Smooth muscle cell (in vitro differentiated cells): Measurements from ENCODE around the gene SEC14L1. TPM values are rescaled to one million over a fixed set of nuclear protein-coding genes. Genes with fewer than 3 reads are reported as not detected.
A peak's percentile ranks its signal among the peaks of the same experiment; 100 is the strongest.

Experiments used
- DNase-seq: peaks from one replicate; lab custom pipeline; 2025; ENCODE audit not compliant: unreplicated experiment; lab: John Stamatoyannopoulos, UW
- H2AFZ ChIP-seq: fragments of 200-600 bp; sonication (generic); 2 replicates; pipeline ENCODE4 v1.6.0; 2016; ENCODE audit warnings: antibody characterized with exemption, low read depth, mild to moderate bottlenecking
- H3F3A ChIP-seq: fragments of 200-600 bp; sonication (generic); 2 replicates; pipeline ENCODE4 v1.6.0; 2017; ENCODE audit warnings: antibody characterized with exemption, low read depth
- H3K27ac ChIP-seq: fragments of 200-600 bp; sonication (generic); 2 replicates; pipeline ENCODE4 v1.5.1; 2016; ENCODE audit warnings: low read depth, mild to moderate bottlenecking
- H3K27me3 ChIP-seq: fragments of 200-600 bp; sonication (generic); 2 replicates; pipeline ENCODE4 v1.6.1; 2016; ENCODE audit warnings: low read depth, mild to moderate bottlenecking
- H3K36me3 ChIP-seq: fragments of 200-600 bp; sonication (generic); 2 replicates; pipeline ENCODE4 v1.5.1; 2016; ENCODE audit warnings: low read depth
- H3K4me1 ChIP-seq: fragments of 200-600 bp; sonication (generic); 2 replicates; pipeline ENCODE4 v1.5.1; 2016; ENCODE audit warnings: low read depth
- H3K4me2 ChIP-seq: fragments of 200-600 bp; sonication (generic); 2 replicates; pipeline ENCODE4 v1.6.0; 2016; ENCODE audit warnings: mild to moderate bottlenecking
- H3K4me3 ChIP-seq: fragments of 200-600 bp; sonication (generic); 2 replicates; pipeline ENCODE4 v1.5.1; 2016; ENCODE audit warnings: mild to moderate bottlenecking
- H3K79me2 ChIP-seq: fragments of 200-600 bp; sonication (generic); 2 replicates; pipeline ENCODE4 v1.6.0; 2016; ENCODE audit warnings: low read depth, mild to moderate bottlenecking
- H3K9ac ChIP-seq: fragments of 200-600 bp; sonication (generic); 2 replicates; pipeline ENCODE4 v1.6.0; 2016; ENCODE audit warnings: low read depth
- H3K9me3 ChIP-seq: fragments of 200-600 bp; sonication (generic); replicated peaks from 2 replicates; pipeline ENCODE4 v1.5.1; 2016; ENCODE audit warnings: low read depth
- H4K20me1 ChIP-seq: fragments of 200-600 bp; sonication (generic); 2 replicates; pipeline ENCODE4 v1.6.0; 2016; ENCODE audit warnings: low read depth
- WGBS: methylation state at CpG from one replicate; pipeline ENCODE4 v1.1.7; 2016; ENCODE audit warnings: low lambda C conversion rate; 5-methylcytosine and 5-hydroxymethylcytosine counted together
- polyA plus RNA-seq: library from polyadenylated mRNA; unstranded; fragments of >200 nt; fragmentation: Nextera tagmentation; extraction: Ambion mirVana; gene quantifications from 2 replicates; pipeline ENCODE4 v1.2.1, GENCODE V29; 2016
- total RNA-seq: library from RNA; depleted of rRNA; stranded (reverse); fragments of >200 nt; gene quantifications from 2 replicates; pipeline ENCODE4 v1.2.3, GENCODE V29; 2014
- TF ChIP-seq, protein P1 (sequence below): fragments of 200-600 bp; sonication (generic); IDR thresholded peaks from 2 replicates; pipeline ENCODE4 v1.5.1; 2017; ENCODE audit warnings: borderline replicate concordance, mild to moderate bottlenecking, antibody characterized with exemption; ENCODE audit not compliant: insufficient read depth, poor library complexity, severe bottlenecking

SEC14L1 gene
- total and polyA plus RNA-seq, 2 experiments from 2014 or later: 25.1 to 25.8 TPM

GRCh38 chr17:77117415-77117814 lies 23.4 kb upstream of the SEC14L1 start:
- Histone ChIP-seq H3K4me2 (no peak overlapping the region), H3F3A (peaks cover 7% of the 10 kb centered on the region), H3K27ac (no peak overlapping the region), H4K20me1 (no peaks in the 10 kb centered on the region), H3K9ac (no peak overlapping the region), H3K4me1 (peaks cover 4% of the 10 kb centered on the region), H3K27me3 (no peaks in the 10 kb centered on the region), H3K36me3 (no peaks in the 10 kb centered on the region), H3K4me3 (no peak overlapping the region), H3K79me2 (no peaks in the 10 kb centered on the region), H3K9me3 (no peaks in the 10 kb centered on the region), H2AFZ (no peak overlapping the region)
- WGBS: 98% methylated on average over 4 of the region's 4 CpGs
- DNase-seq: no peak
- TF ChIP-seq, protein P1, sequence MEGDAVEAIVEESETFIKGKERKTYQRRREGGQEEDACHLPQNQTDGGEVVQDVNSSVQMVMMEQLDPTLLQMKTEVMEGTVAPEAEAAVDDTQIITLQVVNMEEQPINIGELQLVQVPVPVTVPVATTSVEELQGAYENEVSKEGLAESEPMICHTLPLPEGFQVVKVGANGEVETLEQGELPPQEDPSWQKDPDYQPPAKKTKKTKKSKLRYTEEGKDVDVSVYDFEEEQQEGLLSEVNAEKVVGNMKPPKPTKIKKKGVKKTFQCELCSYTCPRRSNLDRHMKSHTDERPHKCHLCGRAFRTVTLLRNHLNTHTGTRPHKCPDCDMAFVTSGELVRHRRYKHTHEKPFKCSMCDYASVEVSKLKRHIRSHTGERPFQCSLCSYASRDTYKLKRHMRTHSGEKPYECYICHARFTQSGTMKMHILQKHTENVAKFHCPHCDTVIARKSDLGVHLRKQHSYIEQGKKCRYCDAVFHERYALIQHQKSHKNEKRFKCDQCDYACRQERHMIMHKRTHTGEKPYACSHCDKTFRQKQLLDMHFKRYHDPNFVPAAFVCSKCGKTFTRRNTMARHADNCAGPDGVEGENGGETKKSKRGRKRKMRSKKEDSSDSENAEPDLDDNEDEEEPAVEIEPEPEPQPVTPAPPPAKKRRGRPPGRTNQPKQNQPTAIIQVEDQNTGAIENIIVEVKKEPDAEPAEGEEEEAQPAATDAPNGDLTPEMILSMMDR: no peak

GRCh38 chr17:77118251-77118928 lies 22.4 kb upstream of the SEC14L1 start:
- H3K9ac ChIP-seq: no peak overlapping the region
- no peak overlapping the region for H2AFZ ChIP-seq
- peak overlapping the region; percentile 4 for H3K4me2 ChIP-seq
- peak overlapping the region; percentile 17 for H3K27ac ChIP-seq
- no peaks in the 10 kb centered on the region for H3K79me2 ChIP-seq
- H3K9me3 ChIP-seq: no peaks in the 10 kb centered on the region
- no peaks in the 10 kb centered on the region for H4K20me1 ChIP-seq
- TF ChIP-seq, protein P1: no peak
- H3K4me1 ChIP-seq: peaks cover 4% of the 10 kb centered on the region
- H3K4me3 ChIP-seq: no peak overlapping the region
- H3K27me3 ChIP-seq: no peaks in the 10 kb centered on the region
- no peaks in the 10 kb centered on the region for H3K36me3 ChIP-seq
- DNase-seq: no peak
- 67% methylated on average over 18 of the region's 18 CpGs for WGBS
- H3F3A ChIP-seq: peaks cover 10% of the 10 kb centered on the region

GRCh38 chr17:77119668-77120301 lies 21.0 kb upstream of the SEC14L1 start:
- TF ChIP-seq, protein P1: no peak
- no peaks in the 10 kb centered on the region for H4K20me1 ChIP-seq
- 85% methylated on average over 10 of the region's 10 CpGs for WGBS

More at GRCh38 chr17:77119668-77120301, 21.0 kb upstream of the SEC14L1 start:
- DNase-seq: no peak
- H3F3A ChIP-seq: peaks cover 10% of the 10 kb centered on the region
- H3K4me1 ChIP-seq: peaks cover 4% of the 10 kb centered on the region
- no peak overlapping the region for H3K27ac ChIP-seq
- H3K4me2 ChIP-seq: no peak overlapping the region
- no peaks in the 10 kb centered on the region for H3K27me3 ChIP-seq
- no peak overlapping the region for H2AFZ ChIP-seq
- H3K4me3 ChIP-seq: no peak overlapping the region
- no peaks in the 10 kb centered on the region for H3K9me3 ChIP-seq
- H3K36me3 ChIP-seq: no peaks in the 10 kb centered on the region
- H3K9ac ChIP-seq: no peak overlapping the region
- H3K79me2 ChIP-seq: no peaks in the 10 kb centered on the region
